ENCODE results near the gene SUGCT.

Gene SUGCT

DNA sequence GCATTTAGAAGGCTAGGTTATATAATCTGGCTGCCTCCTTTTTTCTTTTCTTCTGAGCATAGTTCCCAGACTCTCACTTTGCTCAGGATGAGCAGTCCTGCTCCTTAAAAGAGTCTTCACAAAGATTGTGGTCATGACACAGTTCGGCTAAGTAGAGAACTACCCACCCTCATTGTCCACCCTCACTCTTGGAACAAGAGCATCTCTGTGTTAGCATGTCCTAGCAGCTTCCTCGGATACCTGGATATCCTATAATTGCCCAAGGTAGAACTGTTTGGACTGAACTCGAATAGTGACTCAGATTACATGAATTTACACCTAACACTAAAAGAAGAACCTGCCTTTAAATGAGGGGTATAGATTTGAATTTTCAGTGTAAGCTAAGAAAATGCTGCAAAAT, 572.0 kb downstream of the SUGCT start:
- no peak for DNase-seq (ENCODE audit: low read depth in 2 of 2, low spot score in 1 of 2)

DNA sequence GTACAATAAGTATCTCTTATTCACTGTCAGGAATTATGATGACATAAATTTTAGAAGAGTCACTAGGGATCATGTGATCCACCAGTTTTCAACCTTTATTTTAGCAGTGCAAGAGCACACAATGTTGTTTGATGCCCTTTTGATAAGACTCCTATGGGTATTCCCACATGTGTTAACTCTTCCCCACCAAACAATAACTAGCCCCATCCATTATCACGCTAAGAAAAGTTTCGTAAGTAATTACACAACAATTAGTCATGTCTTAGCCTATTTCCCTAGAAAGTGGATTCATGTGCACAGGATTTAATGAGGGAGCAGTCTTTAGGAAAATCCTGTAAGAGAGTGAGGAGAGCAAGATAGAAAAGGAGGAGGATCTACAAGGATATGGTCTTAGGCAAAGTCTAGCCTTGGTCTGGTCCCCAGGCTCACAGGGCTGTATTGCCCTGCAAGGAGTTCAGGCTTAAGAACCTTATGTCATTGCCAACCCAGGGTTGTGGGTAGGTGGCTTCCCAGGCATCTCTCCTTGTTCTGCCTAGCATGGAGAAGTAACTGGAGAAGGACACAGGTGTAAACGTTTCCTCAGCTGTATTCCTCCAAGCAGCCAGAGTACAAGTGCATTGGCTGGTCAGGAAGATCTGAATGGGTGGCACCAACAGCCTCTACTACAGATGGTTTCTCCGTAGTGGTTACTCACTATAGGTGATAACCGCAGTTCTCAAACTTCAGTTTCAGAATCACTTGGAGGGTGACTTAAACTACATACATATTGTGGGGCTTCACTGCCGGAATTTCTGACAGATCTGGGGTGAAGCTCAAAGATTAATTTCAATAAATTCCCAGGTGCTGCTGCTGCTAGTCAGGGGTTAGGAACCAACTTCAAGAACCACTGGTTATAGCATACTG, 574.5 kb downstream of the SUGCT start:
- no peak for DNase-seq (ENCODE audit: low read depth in 2 of 2, low spot score in 1 of 2)

DNA sequence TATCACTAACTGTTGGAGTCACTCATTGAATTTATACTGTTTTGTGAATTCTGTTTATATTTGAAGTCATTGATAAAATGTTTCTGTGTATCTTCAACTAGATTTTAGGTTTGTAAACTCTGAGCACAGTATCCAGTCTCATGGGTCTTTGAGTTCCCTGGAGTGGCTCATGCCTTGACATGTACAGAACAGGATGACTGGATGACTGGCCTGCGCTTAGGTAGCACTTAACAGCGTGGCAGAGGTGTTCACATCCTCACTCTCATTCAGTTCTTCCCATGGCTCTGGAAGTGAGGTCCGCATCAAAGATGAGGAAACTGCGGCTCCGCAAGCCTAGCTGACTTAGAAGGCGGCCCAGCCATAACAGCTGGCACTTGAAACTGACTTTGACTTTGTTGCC, 576.9 kb downstream of the SUGCT start:
- no peak for DNase-seq (ENCODE audit: low read depth in 2 of 2, low spot score in 1 of 2)

DNA sequence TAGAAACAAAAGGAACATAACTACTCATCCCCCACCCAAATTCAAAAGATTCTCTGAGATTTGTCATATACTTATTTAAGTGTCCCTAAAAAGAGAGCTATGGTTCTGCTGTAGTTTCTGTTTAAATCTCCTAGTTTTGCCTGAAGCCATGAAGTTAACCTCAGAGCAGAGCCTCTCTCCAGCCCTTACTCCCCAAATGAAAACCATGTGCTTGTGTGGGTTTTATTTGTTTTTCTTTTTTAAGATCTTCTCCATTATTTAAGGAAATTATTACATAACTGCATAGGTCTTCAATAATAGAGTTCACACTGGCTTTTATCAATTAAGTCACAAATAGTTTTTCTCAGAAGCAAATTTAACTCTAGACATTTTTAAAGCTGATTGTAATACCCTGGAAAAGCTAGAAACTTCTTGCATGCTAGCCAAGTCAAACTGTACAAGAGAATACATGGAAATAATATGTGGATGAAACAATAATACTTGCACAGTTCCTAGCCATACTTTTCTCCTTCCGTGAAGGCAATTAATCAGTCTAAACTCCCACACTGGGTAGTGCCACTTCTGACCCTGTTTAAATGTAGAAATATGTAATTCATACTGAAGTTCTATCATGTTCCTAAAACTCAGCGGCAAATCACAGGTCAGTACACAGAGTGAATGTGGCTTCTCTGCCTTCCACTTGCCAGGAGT, 579.7 kb downstream of the SUGCT start:
- DNase-seq (ENCODE audit: low read depth in 2 of 2, low spot score in 1 of 2) = no peak

DNA sequence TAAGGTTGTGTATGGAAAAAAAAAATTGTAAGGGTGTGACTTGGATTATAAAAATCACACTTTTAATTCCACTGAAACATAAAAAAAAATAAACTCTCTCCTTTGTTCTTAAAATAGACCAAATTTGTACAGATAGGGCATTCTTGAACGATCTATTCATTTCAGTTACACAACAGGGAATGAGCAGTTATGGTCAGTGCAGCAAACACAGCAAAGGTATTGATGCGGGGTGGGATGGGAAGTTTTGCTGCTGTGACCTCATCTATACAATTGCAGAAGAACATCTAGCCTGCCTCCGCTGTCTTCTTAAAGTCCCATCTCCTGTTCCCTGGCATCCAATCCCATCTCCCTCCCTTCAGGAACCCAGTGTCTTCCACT, 580.2 kb downstream of the SUGCT start:
- no peak for DNase-seq (ENCODE audit: low read depth in 2 of 2, low spot score in 1 of 2)

DNA sequence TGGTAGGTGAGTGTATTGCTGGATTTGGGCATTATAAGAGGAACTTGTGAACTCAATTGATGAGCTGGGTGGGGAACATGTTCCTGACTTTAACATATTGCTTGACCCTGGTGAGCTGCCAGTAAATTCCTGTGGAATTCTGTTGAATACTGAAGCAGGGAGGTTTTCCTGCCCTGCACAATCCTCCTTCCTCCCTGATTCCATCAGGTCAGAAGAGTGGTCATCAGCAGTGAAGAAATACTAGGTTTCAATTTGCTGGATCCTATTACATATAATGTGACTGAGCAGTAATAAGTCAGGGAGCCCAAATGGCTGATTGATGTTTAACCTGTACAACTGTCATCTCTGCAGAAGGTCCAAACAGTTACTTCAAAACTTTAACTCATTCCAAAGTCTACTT, 581.2 kb downstream of the SUGCT start:
- no peak for DNase-seq (ENCODE audit: low read depth in 2 of 2, low spot score in 1 of 2)

DNA sequence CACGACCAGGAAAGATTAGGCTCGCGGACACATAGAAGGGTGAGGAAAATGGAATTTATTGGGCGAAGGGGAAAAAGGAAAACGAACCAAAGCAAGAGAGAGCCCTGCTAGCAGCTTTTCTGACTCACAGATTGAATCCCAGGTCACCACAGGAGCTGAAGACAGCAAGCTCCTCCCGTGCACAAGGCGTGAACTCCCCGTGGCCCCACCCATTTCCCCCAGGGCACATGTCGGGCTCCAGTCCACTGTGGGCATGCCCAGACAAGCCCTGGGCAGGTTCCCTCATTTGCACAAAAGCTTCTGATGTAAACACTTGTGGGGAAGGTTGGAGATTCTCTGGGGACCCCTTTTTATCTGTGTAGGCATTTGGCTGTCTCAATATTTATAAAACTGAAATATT, 582.4 kb downstream of the SUGCT start:
- no peak for DNase-seq (ENCODE audit: low read depth in 2 of 2, low spot score in 1 of 2)

DNA sequence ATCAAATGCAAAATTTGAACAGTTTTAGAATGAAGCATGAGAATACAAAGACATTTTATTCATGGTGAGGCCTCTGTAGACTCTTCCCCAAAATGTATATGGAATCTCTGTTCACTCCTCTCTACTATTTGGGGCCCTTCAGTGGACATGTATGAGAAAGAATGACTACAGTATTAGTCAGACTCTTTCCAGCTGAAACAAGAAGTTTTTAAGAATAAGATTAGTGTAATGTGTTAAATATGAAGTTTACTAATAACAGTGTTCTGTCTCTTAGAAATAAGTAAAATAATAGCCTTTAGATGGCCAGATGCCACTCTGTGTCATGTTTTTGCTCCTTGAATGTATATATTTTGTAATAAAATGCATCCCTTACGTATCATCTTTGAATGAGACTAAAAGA, 585.6 kb downstream of the SUGCT start:
- DNase-seq (ENCODE audit: low read depth in 2 of 2, low spot score in 1 of 2) = no peak

DNA sequence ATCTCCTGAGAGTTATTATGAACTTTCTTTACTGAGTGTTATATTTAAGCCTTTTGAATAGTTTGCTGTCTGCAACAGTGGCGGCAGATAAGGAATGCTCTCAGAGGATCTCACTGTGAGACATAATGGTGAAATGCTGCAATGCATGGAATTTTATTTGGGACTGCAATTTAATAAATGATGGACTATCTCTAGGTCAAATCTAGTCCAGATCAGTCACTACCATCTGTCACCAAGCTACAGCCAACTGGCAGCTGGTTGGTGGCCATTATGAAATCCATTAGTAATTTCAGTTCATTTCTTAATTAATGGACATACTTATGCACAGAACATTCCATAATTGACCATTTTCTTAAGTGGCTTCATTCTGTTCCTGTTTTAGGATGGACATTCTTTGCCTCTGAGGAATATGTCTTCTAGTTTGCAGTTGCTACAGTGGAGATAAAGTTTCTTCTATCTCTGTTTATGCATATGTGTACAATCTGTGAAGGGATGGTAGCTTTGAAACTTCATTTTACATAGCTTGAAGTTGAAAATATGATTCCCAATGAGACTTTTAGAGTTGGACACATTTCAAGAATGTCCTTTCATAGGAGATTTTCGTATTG, 586.6 kb downstream of the SUGCT start:
- DNase-seq (ENCODE audit: low read depth in 2 of 2, low spot score in 1 of 2) = no peak

DNA sequence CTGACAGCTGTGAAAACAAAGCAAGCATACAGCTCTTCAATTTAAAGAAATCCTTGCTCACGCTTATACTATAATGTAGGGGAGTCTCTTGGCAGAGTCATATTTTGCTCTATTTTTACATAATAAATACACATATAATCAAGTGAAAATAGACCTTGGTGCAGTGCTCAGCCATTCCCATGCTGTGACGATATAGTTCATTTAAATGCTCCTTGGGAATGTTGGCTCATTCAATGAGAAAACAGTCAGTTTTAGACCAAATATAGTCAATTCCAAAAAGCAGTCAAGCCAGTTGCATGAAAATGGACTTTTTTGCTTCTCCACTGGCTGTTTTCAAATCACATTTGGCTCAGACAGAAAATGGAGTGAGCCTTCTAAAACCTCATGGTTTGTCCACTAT, 587.4 kb downstream of the SUGCT start:
- DNase-seq (ENCODE audit: low read depth in 2 of 2, low spot score in 1 of 2) = no peak

DNA sequence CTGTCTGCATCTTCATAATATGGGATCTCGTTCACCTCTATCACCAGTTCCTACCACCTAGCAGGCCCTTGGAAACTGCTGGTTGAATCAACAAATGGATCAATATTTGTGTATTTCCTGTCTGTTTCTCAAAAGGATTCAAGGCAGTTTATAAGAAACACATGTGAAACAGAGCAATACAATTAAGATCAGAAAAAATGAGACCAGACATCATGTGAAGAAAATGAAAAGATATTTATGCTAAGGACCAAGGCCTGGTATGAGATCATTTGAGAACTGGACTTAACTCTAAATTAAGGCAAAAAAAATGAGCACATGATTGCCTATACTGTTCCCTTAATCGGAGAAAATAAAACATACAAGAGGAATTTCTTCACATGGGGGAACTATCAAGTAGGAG, 589.0 kb downstream of the SUGCT start:
- no peak for DNase-seq (ENCODE audit: low read depth in 2 of 2, low spot score in 1 of 2)

DNA sequence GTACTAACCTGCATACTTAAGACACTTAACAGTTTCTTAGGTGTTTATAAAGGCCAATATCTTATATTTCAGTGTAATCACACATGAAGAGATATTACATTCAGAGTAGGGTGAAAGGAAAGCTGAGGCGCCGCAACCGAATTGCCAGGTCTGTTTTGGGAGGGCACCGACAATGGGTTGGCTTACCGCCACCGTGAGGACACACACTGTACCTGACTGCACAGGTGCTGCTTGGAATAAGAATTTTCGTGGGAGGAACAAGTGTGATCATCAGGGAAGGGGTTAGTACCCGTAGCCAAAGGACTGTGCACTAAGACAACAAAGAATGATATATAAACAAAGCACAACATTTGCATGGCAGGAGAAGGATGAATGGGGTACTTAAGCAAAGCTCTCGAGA, 591.8 kb downstream of the SUGCT start:
- DNase-seq (ENCODE audit: low read depth in 2 of 2, low spot score in 1 of 2) = no peak

DNA sequence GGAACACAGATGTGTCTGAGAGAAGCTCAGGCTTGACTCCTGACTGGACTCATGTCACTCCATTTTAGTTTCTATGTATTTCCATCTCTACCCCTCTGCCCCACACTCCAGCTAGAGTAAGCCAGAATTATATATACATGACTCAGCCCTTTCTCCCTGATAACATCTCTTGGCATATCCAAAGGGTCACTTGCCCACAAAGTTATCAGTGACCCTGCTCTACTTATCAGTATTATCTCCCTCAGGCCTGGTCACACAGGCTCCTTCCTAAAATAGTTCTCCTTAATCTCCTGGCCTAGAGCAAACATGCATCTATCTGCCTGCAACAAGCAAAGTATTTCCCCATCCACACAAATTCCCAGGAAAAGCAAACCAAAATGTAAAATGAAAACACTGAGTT, 598.3 kb downstream of the SUGCT start:
- no peak for DNase-seq (ENCODE audit: low read depth in 2 of 2, low spot score in 1 of 2)

DNA sequence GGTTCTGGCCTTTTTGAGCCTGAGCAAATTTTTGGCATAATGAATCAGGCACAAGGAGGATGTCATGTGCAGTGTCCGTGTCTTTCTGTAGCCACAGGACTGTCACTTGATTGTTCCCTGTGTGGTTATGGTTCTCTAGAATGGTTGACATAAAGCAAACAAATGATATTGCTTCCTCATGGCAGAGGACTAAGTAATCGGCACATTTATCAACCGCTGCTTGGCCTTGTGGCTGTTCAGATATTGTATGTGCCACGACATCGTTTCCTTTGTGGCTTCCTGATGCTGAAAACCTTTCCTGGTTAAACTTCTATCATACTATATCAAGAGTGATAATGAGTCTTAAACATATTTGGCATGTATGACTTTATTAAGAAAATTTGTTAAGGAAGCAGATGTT, 598.8 kb downstream of the SUGCT start:
- no peak for DNase-seq (ENCODE audit: low read depth in 2 of 2, low spot score in 1 of 2)

DNA sequence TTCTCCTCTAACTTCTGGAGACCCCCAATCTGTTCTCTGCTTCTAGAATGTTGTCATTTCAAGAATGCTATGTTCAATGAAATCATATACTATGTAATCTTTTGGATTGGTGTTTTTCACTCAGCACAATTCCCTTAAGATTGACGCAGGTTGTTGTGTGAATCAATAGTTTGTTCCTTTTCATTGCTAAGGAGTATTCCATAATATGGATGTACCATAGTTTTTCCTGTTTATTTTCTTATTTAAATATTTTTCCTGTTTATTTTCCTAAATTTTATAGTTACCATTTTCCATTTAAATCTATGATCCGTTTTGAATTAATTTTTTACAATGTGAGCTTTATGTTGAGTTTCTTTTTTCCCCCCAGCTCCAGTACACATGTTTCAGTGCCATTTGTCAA, 604.5 kb downstream of the SUGCT start:
- DNase-seq (ENCODE audit: low read depth in 2 of 2, low spot score in 1 of 2) = no peak

DNA sequence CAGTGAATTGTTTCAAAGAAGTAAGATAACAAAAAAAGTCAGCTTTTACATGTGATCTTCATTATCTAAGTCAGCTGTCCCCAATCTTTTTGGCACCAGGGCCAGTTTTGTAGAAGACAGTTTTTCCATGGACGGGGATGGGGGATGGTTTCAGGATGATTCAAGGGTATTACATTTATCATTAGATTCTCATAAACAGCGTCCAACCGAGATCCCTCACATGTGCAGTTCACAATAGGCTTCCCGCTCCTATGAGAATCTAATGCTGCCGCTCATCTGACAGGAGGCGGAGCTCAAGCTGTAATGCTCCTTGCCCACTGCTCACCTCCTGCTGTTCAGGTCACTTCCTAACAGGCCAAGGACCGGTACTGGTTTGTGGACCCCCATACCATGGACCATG, 607.5 kb downstream of the SUGCT start:
- no peak for DNase-seq (ENCODE audit: low read depth in 2 of 2, low spot score in 1 of 2)

DNA sequence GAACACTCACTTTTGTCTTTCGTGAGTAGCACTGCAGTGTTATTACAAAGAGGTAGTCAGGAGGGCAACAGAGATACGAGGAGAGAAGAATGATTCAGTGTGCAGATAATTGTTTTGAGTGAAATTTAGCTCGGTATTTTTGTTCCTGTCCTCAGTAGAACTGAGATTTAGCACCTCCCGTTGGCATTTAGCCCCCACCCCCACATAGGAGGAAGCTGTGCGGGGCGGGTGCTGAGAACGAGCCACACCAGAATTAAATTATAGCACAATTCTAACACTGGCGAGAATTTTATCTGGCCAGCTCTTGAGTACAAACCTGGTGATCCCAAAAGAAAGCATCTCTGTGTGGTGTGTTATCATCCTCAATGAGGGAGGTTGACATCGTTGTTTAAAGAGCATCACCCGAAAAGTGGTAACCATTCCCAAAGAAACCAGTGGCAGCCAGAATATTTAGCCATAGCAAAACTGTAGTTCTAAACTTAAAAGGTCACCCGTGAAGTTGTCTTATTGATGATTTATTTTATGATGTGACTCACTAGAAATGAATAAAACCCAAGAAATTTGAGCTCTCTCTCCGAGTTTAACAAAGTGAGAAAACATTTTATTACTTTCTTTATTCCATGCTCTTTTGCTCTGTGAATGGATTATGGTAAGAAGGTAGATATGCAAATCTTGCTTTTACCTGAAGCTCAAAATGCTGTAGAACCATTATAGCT, 612.2 kb downstream of the SUGCT start:
- no peak for DNase-seq (ENCODE audit: low read depth in 2 of 2, low spot score in 1 of 2)

DNA sequence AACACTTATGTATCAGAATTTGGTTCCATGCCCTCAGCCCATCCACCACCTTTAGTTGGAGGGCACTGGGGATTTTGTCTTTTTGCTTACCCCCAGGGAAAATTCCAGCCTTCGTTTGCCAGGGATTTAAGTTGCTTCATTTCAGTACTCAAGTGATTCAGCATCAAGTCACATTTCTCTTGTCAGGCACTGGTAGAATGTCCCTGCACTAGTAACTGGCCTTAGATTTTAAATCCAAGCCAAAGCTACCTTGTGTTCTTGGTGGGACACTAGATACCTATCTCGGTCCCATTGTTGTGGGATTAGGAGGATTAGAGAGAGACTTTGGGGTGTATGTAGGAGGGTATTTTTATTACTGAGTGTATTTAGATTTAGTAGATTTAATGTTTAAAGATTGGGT, 613.1 kb downstream of the SUGCT start:
- no peak for DNase-seq (ENCODE audit: low read depth in 2 of 2, low spot score in 1 of 2)

DNA sequence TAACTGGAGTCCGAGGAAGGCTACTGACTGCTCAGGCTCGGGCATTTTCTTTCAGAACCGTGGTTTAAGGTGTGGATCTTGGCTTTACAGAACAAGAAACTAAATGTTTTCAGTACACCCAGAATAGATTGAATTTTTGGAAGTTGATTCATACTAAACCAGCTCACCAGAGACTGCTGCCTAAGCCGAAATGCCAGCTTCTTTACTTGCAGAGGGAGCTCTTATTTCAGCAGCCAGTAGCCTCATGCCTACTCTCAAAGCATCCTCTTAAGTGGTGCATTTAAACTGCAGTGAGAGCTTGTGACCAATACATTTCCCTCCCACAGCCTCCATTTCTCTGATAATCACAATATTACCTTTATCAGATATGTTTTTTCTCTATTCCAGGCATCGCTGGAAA, 615.1 kb downstream of the SUGCT start:
- DNase-seq (ENCODE audit: low read depth in 2 of 2, low spot score in 1 of 2) = no peak

DNA sequence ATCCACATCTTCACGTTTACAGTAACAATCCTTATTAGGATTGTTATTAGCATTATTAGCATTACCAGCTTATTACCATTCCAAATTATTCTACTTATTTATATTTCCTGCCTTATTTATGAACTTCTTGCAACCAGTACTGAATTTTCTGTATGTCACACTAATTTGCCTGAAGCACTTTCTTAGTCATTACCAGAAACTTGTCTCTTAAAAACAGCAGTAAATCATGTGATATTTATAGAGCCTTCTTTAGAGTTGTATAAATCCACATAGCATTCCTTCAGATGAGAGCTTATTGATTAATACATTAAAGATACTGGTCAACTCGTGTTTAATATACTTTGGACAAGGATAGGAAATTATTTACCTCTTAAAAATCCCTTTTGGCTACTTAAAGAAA, 618.6 kb downstream of the SUGCT start:
- DNase-seq (ENCODE audit: low read depth in 2 of 2, low spot score in 1 of 2) = no peak

DNA sequence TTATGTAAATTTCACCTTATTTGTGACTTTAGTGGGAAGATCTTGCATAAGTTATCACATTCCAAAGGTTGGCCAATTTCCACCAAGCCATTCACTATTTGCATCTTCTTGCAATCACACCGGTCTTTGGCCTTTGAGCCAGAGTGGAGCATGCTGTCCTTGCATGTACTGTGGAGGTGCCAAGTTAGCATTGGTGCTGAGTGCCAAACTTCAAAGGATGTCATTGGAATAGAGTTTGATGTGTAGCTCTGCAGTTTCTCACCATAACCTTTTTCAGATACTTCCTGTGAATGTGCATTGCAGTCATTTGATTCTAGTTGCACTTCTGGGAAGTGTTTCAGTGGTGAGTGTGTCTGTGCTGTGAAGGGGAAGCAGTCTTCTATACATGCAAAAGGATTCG, 620.6 kb downstream of the SUGCT start:
- no peak for DNase-seq (ENCODE audit: low read depth in 2 of 2, low spot score in 1 of 2)

DNA sequence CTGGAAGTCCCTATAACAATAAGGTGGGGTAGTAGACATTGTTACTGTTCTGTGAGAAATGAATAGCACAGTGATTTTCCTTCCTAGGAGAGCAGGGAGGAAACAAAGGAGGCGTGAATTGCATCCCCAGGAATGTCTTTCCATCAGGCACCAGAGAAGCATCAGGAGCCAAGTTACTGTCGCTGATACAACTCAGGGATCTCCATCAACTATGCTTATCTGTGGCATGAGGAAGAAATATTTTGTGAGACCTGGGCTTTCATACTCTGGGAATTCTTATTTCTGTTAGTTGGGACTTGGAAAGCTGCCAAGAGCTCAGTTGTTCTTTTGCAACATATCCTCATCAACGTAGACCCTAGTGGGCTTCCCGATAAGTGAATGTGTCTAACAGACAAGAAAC, 622.3 kb downstream of the SUGCT start:
- DNase-seq (ENCODE audit: low read depth in 2 of 2, low spot score in 1 of 2) = no peak

Measured in stimulated activated CD8-positive, alpha-beta memory T cell treated with anti-CD3 and anti-CD28 coated beads, Interleukin-4, amount 100 ng/mL, for 1 hour (primary cell).